HEK293 (cell line): Measurements from ENCODE around the gene HSBP1.

Experiments
- CTCF ChIA-PET: fragments of 350-600 bp; formaldehyde crosslinking; extraction: SDS; loops from one replicate; lab custom pipeline; 2021; ENCODE audit warnings: antibody characterized with exemption; lab: Yijun Ruan, JAX
- POLR2A ChIA-PET: fragments of 300-600 bp; formaldehyde crosslinking; extraction: SDS; loops from one replicate; lab custom pipeline; 2020; ENCODE audit warnings: antibody characterized with exemption, inconsistent platforms; lab: Yijun Ruan, JAX
- H3K27ac ChIP-seq: fragments of 200-500 bp; sonication (Bioruptor generic); 2 replicates; pipeline ENCODE4 v1.5.1; 2014; ENCODE audit warnings: low read depth, low read length, control low read depth, inconsistent platforms; ENCODE audit errors: extremely low read depth
- H3K36me3 ChIP-seq, 2 experiments: fragments of 200-500 bp in 1 of 2; sonication (Bioruptor generic) in 1 of 2; 1 replicate in 1 of 2; 2 replicates in 1 of 2; pipeline ENCODE4 v1.5.1; 2014 to 2017; ENCODE audit warnings: inconsistent platforms in 2 of 2, low read length in 2 of 2; ENCODE audit not compliant: control insufficient read depth in 2 of 2, insufficient read depth in 1 of 2
- H3K4me1 ChIP-seq: fragments of 200-500 bp; sonication (Bioruptor generic); 2 replicates; pipeline ENCODE4 v1.5.1; 2014; ENCODE audit warnings: mild to moderate bottlenecking, low read length, inconsistent platforms; ENCODE audit not compliant: control insufficient read depth, insufficient read depth
- H3K4me3 ChIP-seq: 2 replicates; pipeline ENCODE4 v1.5.1; 2011; ENCODE audit warnings: low read depth, mild to moderate bottlenecking, control low read depth, low read length, moderate library complexity
- H3K9me3 ChIP-seq: fragments of 200-500 bp; sonication (Bioruptor generic); 2 replicates; pipeline ENCODE4 v1.5.1; 2014; ENCODE audit warnings: low read depth, low read length, inconsistent platforms; ENCODE audit not compliant: control insufficient read depth, insufficient read depth
- GLI4 ChIP-seq: fragments of 450-650 bp; formaldehyde crosslinking; IDR thresholded peaks from 2 replicates; pipeline ENCODE4 v1.5.1; 2016; ENCODE audit warnings: missing biosample characterization, missing genetic modification characterization
- KLF8 ChIP-seq: fragments of 450-650 bp; formaldehyde crosslinking; IDR thresholded peaks from 2 replicates; pipeline ENCODE4 v1.5.1; 2016; ENCODE audit warnings: missing biosample characterization, missing genetic modification characterization
- ZBTB17 ChIP-seq: fragments of 450-650 bp; formaldehyde crosslinking; IDR thresholded peaks from 2 replicates; pipeline ENCODE4 v1.5.1; 2016; ENCODE audit warnings: missing biosample characterization, missing genetic modification characterization
- ZFP3 ChIP-seq: fragments of 450-650 bp; formaldehyde crosslinking; IDR thresholded peaks from 2 replicates; pipeline ENCODE4 v1.5.1; 2016; ENCODE audit warnings: low read depth, missing biosample characterization, missing genetic modification characterization
- ZNF155 ChIP-seq: fragments of 450-650 bp; formaldehyde crosslinking; IDR thresholded peaks from 2 replicates; pipeline ENCODE4 v1.5.1; 2016; ENCODE audit warnings: missing biosample characterization, missing genetic modification characterization
- ZNF2 ChIP-seq: fragments of 450-650 bp; formaldehyde crosslinking; IDR thresholded peaks from 2 replicates; pipeline ENCODE4 v1.5.1; 2016; ENCODE audit warnings: missing biosample characterization, missing genetic modification characterization
- ZNF221 ChIP-seq: fragments of 450-650 bp; formaldehyde crosslinking; IDR thresholded peaks from 2 replicates; pipeline ENCODE4 v1.5.1; 2017; ENCODE audit warnings: missing biosample characterization, missing genetic modification characterization, borderline replicate concordance
- ZNF223 ChIP-seq: fragments of 450-650 bp; formaldehyde crosslinking; IDR thresholded peaks from 2 replicates; pipeline ENCODE4 v1.5.1; 2016; ENCODE audit warnings: missing biosample characterization, missing genetic modification characterization
- ZNF426 ChIP-seq: fragments of 450-650 bp; formaldehyde crosslinking; IDR thresholded peaks from 2 replicates; pipeline ENCODE4 v1.5.1; 2017; ENCODE audit warnings: missing biosample characterization, missing genetic modification characterization, mild to moderate bottlenecking, inconsistent platforms, moderate library complexity
- ZNF624 ChIP-seq: fragments of 450-650 bp; formaldehyde crosslinking; IDR thresholded peaks from 2 replicates; pipeline ENCODE4 v1.5.1; 2017; ENCODE audit warnings: missing biosample characterization, missing genetic modification characterization
- ZNF658 ChIP-seq: fragments of 450-650 bp; formaldehyde crosslinking; IDR thresholded peaks from 2 replicates; pipeline ENCODE4; 2016; ENCODE audit warnings: missing biosample characterization, missing genetic modification characterization
- ZNF670 ChIP-seq: fragments of 450-650 bp; formaldehyde crosslinking; IDR thresholded peaks from 2 replicates; pipeline ENCODE4 v1.5.1; 2016; ENCODE audit warnings: missing biosample characterization, missing genetic modification characterization, low read depth
- ZNF747 ChIP-seq: fragments of 450-650 bp; formaldehyde crosslinking; IDR thresholded peaks from 2 replicates; pipeline ENCODE4 v1.5.1; 2016; ENCODE audit warnings: missing biosample characterization, missing genetic modification characterization
- ZNF777 ChIP-seq: fragments of 450-650 bp; formaldehyde crosslinking; IDR thresholded peaks from 2 replicates; pipeline ENCODE4 v1.5.1; 2017; ENCODE audit warnings: missing biosample characterization, missing genetic modification characterization, borderline replicate concordance
- TF ChIP-seq, protein P1 (sequence below): fragments of 450-650 bp; formaldehyde crosslinking; IDR thresholded peaks from 2 replicates; pipeline ENCODE4 v1.5.1; 2016; ENCODE audit warnings: missing biosample characterization, missing genetic modification characterization
- TF ChIP-seq, protein P2 (sequence below): fragments of 450-650 bp; formaldehyde crosslinking; IDR thresholded peaks from 2 replicates; pipeline ENCODE4 v1.5.1; 2016; ENCODE audit warnings: missing biosample characterization, missing genetic modification characterization
- TF ChIP-seq, protein P3 (sequence below): fragments of 450-650 bp; formaldehyde crosslinking; IDR thresholded peaks from 2 replicates; pipeline ENCODE4 v1.5.1; 2016; ENCODE audit warnings: missing biosample characterization, missing genetic modification characterization
- TF ChIP-seq, protein P4 (sequence below): sonication (generic); formaldehyde crosslinking; IDR thresholded peaks from 2 replicates; pipeline ENCODE4 v1.8.1; 2022; ENCODE audit warnings: mild to moderate bottlenecking, moderate library complexity, missing genetic modification reagents
- TF ChIP-seq, protein P5 (sequence below): fragments of 450-650 bp; formaldehyde crosslinking; IDR thresholded peaks from 2 replicates; pipeline ENCODE4 v1.5.1; 2016; ENCODE audit warnings: missing biosample characterization, missing genetic modification characterization
- TF ChIP-seq, protein P6 (sequence below): fragments of 450-650 bp; formaldehyde crosslinking; IDR thresholded peaks from 2 replicates; pipeline ENCODE4 v1.5.1; 2017; ENCODE audit warnings: missing biosample characterization, missing genetic modification characterization

HSBP1 gene

DNA sequence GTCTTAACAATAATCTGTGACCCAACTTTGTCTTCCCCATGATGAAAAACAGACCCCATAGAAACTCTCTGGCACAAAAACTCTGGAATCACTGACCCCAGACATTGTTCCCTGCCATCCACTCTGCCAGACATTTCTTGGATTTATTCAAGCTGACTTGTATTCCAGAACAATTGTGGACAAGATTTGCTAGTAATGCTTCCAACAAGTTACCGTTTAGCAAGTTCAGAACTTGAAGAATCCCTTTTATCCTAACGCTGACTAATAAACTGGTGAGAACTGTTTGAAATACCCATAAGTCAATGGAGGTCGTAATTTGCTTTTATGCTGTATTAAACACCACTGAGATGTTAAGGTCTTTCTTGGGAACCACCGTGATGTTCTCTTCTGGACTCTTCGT lies 10.5 kb downstream of the HSBP1 start:
- H3K4me1 ChIP-seq = peaks cover 4% of the 10 kb centered on the region; the same call in 1 of the 2 replicates
- CTCF ChIA-PET = no interaction called here
- H3K36me3 ChIP-seq = peaks cover 0 to under 1% of the 10 kb centered on the region in 2 experiments; a peak in 2 of 3 replicates
- POLR2A ChIA-PET = no interaction called here
- TF ChIP-seq ZNF221 (tag by site-specific recombination) (no peak), ZNF658 (tag by site-specific recombination) (no peak), ZNF624 (tag by site-specific recombination) (no peak), ZBTB17 (no peak), KLF8 (tag by site-specific recombination) (no peak), ZNF426 (tag by site-specific recombination) (no peak), GLI4 (tag by site-specific recombination) (no peak), ZFP3 (tag by site-specific recombination) (no peak), ZNF670 (no peak), ZNF777 (no peak), ZNF155 (tag by site-specific recombination) (no peak), ZNF747 (tag by site-specific recombination) (no peak), ZNF2 (tag by site-specific recombination) (no peak), ZNF223 (tag by site-specific recombination) (no peak)
- TF ChIP-seq, protein P1, sequence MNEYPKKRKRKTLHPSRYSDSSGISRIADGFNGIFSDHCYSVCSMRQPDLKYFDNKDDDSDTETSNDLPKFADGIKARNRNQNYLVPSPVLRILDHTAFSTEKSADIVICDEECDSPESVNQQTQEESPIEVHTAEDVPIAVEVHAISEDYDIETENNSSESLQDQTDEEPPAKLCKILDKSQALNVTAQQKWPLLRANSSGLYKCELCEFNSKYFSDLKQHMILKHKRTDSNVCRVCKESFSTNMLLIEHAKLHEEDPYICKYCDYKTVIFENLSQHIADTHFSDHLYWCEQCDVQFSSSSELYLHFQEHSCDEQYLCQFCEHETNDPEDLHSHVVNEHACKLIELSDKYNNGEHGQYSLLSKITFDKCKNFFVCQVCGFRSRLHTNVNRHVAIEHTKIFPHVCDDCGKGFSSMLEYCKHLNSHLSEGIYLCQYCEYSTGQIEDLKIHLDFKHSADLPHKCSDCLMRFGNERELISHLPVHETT (tag by site-specific recombination) = no peak
- TF ChIP-seq, protein P2, sequence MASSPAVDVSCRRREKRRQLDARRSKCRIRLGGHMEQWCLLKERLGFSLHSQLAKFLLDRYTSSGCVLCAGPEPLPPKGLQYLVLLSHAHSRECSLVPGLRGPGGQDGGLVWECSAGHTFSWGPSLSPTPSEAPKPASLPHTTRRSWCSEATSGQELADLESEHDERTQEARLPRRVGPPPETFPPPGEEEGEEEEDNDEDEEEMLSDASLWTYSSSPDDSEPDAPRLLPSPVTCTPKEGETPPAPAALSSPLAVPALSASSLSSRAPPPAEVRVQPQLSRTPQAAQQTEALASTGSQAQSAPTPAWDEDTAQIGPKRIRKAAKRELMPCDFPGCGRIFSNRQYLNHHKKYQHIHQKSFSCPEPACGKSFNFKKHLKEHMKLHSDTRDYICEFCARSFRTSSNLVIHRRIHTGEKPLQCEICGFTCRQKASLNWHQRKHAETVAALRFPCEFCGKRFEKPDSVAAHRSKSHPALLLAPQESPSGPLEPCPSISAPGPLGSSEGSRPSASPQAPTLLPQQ (tag by site-specific recombination) = no peak
- TF ChIP-seq, protein P3, sequence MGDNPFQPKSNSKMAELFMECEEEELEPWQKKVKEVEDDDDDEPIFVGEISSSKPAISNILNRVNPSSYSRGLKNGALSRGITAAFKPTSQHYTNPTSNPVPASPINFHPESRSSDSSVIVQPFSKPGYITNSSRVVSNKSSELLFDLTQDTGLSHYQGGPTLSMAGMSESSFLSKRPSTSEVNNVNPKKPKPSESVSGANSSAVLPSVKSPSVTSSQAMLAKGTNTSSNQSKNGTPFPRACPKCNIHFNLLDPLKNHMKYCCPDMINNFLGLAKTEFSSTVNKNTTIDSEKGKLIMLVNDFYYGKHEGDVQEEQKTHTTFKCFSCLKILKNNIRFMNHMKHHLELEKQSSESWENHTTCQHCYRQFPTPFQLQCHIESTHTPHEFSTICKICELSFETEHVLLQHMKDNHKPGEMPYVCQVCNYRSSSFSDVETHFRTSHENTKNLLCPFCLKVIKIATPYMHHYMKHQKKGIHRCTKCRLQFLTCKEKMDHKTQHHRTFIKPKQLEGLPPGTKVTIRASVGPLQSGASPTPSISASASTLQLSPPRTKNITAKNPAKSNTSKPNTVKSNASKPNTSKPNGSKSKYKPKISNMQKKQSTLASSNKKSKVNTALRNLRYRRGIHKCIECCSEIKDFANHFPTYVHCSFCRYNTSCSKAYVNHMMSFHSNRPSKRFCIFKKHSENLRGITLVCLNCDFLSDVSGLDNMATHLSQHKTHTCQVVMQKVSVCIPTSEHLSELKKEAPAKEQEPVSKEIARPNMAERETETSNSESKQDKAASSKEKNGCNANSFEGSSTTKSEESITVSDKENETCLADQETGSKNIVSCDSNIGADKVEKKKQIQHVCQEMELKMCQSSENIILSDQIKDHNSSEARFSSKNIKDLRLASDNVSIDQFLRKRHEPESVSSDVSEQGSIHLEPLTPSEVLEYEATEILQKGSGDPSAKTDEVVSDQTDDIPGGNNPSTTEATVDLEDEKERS (tag by site-specific recombination) = no peak
- TF ChIP-seq, protein P4, sequence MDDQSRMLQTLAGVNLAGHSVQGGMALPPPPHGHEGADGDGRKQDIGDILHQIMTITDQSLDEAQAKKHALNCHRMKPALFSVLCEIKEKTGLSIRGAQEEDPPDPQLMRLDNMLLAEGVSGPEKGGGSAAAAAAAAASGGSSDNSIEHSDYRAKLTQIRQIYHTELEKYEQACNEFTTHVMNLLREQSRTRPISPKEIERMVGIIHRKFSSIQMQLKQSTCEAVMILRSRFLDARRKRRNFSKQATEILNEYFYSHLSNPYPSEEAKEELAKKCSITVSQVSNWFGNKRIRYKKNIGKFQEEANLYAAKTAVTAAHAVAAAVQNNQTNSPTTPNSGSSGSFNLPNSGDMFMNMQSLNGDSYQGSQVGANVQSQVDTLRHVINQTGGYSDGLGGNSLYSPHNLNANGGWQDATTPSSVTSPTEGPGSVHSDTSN (CRISPR knock-in tag) = no peak
- TF ChIP-seq, protein P5, sequence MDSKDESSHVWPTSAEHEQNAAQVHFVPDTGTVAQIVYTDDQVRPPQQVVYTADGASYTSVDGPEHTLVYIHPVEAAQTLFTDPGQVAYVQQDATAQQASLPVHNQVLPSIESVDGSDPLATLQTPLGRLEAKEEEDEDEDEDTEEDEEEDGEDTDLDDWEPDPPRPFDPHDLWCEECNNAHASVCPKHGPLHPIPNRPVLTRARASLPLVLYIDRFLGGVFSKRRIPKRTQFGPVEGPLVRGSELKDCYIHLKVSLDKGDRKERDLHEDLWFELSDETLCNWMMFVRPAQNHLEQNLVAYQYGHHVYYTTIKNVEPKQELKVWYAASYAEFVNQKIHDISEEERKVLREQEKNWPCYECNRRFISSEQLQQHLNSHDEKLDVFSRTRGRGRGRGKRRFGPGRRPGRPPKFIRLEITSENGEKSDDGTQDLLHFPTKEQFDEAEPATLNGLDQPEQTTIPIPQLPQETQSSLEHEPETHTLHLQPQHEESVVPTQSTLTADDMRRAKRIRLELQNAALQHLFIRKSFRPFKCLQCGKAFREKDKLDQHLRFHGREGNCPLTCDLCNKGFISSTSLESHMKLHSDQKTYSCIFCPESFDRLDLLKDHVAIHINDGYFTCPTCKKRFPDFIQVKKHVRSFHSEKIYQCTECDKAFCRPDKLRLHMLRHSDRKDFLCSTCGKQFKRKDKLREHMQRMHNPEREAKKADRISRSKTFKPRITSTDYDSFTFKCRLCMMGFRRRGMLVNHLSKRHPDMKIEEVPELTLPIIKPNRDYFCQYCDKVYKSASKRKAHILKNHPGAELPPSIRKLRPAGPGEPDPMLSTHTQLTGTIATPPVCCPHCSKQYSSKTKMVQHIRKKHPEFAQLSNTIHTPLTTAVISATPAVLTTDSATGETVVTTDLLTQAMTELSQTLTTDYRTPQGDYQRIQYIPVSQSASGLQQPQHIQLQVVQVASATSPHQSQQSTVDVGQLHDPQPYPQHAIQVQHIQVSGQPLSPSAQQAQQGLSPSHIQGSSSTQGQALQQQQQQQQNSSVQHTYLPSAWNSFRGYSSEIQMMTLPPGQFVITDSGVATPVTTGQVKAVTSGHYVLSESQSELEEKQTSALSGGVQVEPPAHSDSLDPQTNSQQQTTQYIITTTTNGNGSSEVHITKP (tag by site-specific recombination) = no peak
- TF ChIP-seq, protein P6, sequence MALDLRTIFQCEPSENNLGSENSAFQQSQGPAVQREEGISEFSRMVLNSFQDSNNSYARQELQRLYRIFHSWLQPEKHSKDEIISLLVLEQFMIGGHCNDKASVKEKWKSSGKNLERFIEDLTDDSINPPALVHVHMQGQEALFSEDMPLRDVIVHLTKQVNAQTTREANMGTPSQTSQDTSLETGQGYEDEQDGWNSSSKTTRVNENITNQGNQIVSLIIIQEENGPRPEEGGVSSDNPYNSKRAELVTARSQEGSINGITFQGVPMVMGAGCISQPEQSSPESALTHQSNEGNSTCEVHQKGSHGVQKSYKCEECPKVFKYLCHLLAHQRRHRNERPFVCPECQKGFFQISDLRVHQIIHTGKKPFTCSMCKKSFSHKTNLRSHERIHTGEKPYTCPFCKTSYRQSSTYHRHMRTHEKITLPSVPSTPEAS (tag by site-specific recombination) = no peak
- H3K27ac ChIP-seq = no peak overlapping the region
- no peaks in the 10 kb centered on the region for H3K9me3 ChIP-seq
- H3K4me3 ChIP-seq = no peak overlapping the region
